Measurements from ENCODE around the gene CCNY. TPM values are rescaled to one million over a fixed set of nuclear protein-coding genes. Genes with fewer than 3 reads are reported as not detected.

The CCNY gene
- polyA plus RNA-seq, 2 donors, result 15.1 TPM

DNA sequence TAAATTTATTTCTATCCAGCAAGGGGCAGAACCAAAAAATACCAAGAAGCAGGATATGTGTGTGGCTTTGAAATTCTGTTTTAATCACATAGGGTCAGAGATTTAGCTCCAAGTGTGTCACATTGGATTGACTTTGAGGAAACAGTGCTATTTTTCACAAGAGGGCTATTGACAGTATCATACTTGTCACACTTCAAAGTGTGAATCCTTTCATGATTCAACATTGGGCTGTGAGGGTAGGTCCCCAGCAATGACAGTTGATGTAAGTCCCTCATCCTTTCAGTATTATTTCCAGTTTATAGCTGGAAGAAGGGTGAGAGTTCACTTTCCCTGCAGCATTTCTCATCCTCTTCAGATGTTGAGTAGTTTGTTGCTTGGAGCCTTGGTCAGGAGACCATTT lies 7.4 kb downstream of the CCNY start:
- Histone ChIP-seq H3K4me3 (ENCODE audit: low read depth in 1 of 2, low read length in 2 of 2) (no peak overlapping the region), H3K36me3 (ENCODE audit: control insufficient read depth in 2 of 2, insufficient read depth in 2 of 2, low read length in 1 of 2) (no peaks in the 10 kb centered on the region), H3K27me3 (ENCODE audit: control insufficient read depth in 1 of 2, insufficient read depth in 2 of 2, low read length in 2 of 2) (no peaks in the 10 kb centered on the region), H3K4me1 (ENCODE audit: control insufficient read depth in 2 of 2, insufficient read depth in 2 of 2, low read length in 1 of 2) (peaks cover 0 to 2% of the 10 kb centered on the region in 2 donors), H3K9me3 (ENCODE audit: control insufficient read depth in 2 of 2, insufficient read depth in 1 of 2, low read depth in 1 of 2, low read length in 1 of 2) (no peaks in the 10 kb centered on the region), H3K27ac (ENCODE audit: low read depth in 2 of 2, low read length in 1 of 2) (no peak overlapping the region)

- Histone ChIP-seq H3K27ac (ENCODE audit: low read depth in 2 of 2, low read length in 1 of 2) (no peak overlapping the region), H3K4me3 (ENCODE audit: low read depth in 1 of 2, low read length in 2 of 2) (no peak overlapping the region), H3K36me3 (ENCODE audit: control insufficient read depth in 2 of 2, insufficient read depth in 2 of 2, low read length in 1 of 2) (no peaks in the 10 kb centered on the region), H3K9me3 (ENCODE audit: control insufficient read depth in 2 of 2, insufficient read depth in 1 of 2, low read depth in 1 of 2, low read length in 1 of 2) (no peaks in the 10 kb centered on the region), H3K27me3 (ENCODE audit: control insufficient read depth in 1 of 2, insufficient read depth in 2 of 2, low read length in 2 of 2) (no peaks in the 10 kb centered on the region), H3K4me1 (ENCODE audit: control insufficient read depth in 2 of 2, insufficient read depth in 2 of 2, low read length in 1 of 2) (peaks cover 0 to 7% of the 10 kb centered on the region in 2 donors)
- 96 to 100% methylated on average over 5 of the region's 5 CpGs for WGBS, 2 donors
Measured at GRCh38 chr10:35345383-35345742, 9.1 kb downstream of the CCNY start.

GRCh38 chr10:35346248-35346647 lies 9.9 kb downstream of the CCNY start:
- Histone ChIP-seq H3K4me3 (ENCODE audit: low read depth in 1 of 2, low read length in 2 of 2) (no peak overlapping the region), H3K27ac (ENCODE audit: low read depth in 2 of 2, low read length in 1 of 2) (no peak overlapping the region), H3K9me3 (ENCODE audit: control insufficient read depth in 2 of 2, insufficient read depth in 1 of 2, low read depth in 1 of 2, low read length in 1 of 2) (no peaks in the 10 kb centered on the region), H3K4me1 (ENCODE audit: control insufficient read depth in 2 of 2, insufficient read depth in 2 of 2, low read length in 1 of 2) (peaks cover 0 to 7% of the 10 kb centered on the region in 2 donors), H3K27me3 (ENCODE audit: control insufficient read depth in 1 of 2, insufficient read depth in 2 of 2, low read length in 2 of 2) (no peaks in the 10 kb centered on the region), H3K36me3 (ENCODE audit: control insufficient read depth in 2 of 2, insufficient read depth in 2 of 2, low read length in 1 of 2) (no peaks in the 10 kb centered on the region)

GRCh38 chr10:35347121-35347562 lies 10.8 kb downstream of the CCNY start:
- no peak overlapping the region for H3K4me3 ChIP-seq (ENCODE audit: low read depth in 1 of 2, low read length in 2 of 2)
- peaks cover 0 to 7% of the 10 kb centered on the region in 2 donors for H3K4me1 ChIP-seq (ENCODE audit: control insufficient read depth in 2 of 2, insufficient read depth in 2 of 2, low read length in 1 of 2)
- no peaks in the 10 kb centered on the region for H3K9me3 ChIP-seq (ENCODE audit: control insufficient read depth in 2 of 2, insufficient read depth in 1 of 2, low read depth in 1 of 2, low read length in 1 of 2)
- no peaks in the 10 kb centered on the region for H3K36me3 ChIP-seq (ENCODE audit: control insufficient read depth in 2 of 2, insufficient read depth in 2 of 2, low read length in 1 of 2)
- WGBS, 2 donors, result 36 to 45% methylated on average over 2 of the region's 2 CpGs
- H3K27ac ChIP-seq (ENCODE audit: low read depth in 2 of 2, low read length in 1 of 2), result no peak overlapping the region
- H3K27me3 ChIP-seq (ENCODE audit: control insufficient read depth in 1 of 2, insufficient read depth in 2 of 2, low read length in 2 of 2), result no peaks in the 10 kb centered on the region

- no peaks in the 10 kb centered on the region for H3K36me3 ChIP-seq (ENCODE audit: control insufficient read depth in 2 of 2, insufficient read depth in 2 of 2, low read length in 1 of 2)
- no peak overlapping the region for H3K27ac ChIP-seq (ENCODE audit: low read depth in 2 of 2, low read length in 1 of 2)
- H3K4me1 ChIP-seq (ENCODE audit: control insufficient read depth in 2 of 2, insufficient read depth in 2 of 2, low read length in 1 of 2), result peaks cover 0 to 7% of the 10 kb centered on the region in 2 donors
- no peak overlapping the region for H3K4me3 ChIP-seq (ENCODE audit: low read depth in 1 of 2, low read length in 2 of 2)
- WGBS, 2 donors, result 80 to 84% methylated on average over 13 of the region's 13 CpGs
- no peaks in the 10 kb centered on the region for H3K9me3 ChIP-seq (ENCODE audit: control insufficient read depth in 2 of 2, insufficient read depth in 1 of 2, low read depth in 1 of 2, low read length in 1 of 2)
- H3K27me3 ChIP-seq (ENCODE audit: control insufficient read depth in 1 of 2, insufficient read depth in 2 of 2, low read length in 2 of 2), result no peaks in the 10 kb centered on the region
Measured at GRCh38 chr10:35347899-35348608, 11.7 kb downstream of the CCNY start.

DNA sequence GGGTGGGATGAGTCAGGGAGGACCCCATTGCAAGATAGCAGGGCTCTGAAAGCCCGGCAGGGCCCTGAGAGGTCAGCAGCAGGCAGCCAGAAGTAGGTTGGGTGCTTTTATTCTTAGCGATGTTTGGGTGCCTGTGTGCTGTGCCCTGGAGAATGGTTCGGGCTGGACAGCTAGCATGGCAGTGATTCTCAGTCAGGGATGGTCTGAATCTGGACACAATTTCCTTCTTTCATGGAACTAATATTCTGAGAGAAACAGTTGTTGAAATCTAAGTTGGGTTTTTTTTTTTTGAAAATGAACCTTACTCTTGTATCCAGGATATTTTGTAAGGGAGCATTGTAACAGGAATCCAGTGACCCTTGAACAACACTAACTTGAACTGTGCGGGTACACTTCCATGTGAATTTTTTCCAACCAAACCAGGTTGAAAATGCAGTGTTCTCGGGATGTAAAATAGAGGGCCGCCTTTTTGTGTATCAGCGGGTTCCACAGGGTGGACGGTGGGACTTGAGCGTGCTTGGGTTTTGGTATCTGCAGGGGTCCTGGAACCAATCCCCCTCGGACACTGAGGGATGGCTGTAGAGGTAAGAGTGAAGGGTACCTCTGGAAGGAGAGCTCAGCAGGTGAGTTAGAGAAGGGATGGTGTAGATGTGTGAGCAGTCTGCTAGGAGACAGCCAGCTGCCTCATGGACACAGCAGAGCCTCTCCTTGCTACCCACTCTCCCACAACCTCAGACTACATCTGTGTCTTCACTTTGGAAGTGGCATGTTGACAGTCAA lies 12.5 kb downstream of the CCNY start:
- H3K9me3 ChIP-seq (ENCODE audit: control insufficient read depth in 2 of 2, insufficient read depth in 1 of 2, low read depth in 1 of 2, low read length in 1 of 2), result no peaks in the 10 kb centered on the region
- H3K27ac ChIP-seq (ENCODE audit: low read depth in 2 of 2, low read length in 1 of 2), result no peak overlapping the region
- peaks cover under 1 to 7% of the 10 kb centered on the region in 2 donors for H3K4me1 ChIP-seq (ENCODE audit: control insufficient read depth in 2 of 2, insufficient read depth in 2 of 2, low read length in 1 of 2)
- no peaks in the 10 kb centered on the region for H3K27me3 ChIP-seq (ENCODE audit: control insufficient read depth in 1 of 2, insufficient read depth in 2 of 2, low read length in 2 of 2)
- WGBS, 2 donors, result 95% methylated on average over 10 of the region's 10 CpGs
- no peaks in the 10 kb centered on the region for H3K36me3 ChIP-seq (ENCODE audit: control insufficient read depth in 2 of 2, insufficient read depth in 2 of 2, low read length in 1 of 2)
- no peak overlapping the region for H3K4me3 ChIP-seq (ENCODE audit: low read depth in 1 of 2, low read length in 2 of 2)

DNA sequence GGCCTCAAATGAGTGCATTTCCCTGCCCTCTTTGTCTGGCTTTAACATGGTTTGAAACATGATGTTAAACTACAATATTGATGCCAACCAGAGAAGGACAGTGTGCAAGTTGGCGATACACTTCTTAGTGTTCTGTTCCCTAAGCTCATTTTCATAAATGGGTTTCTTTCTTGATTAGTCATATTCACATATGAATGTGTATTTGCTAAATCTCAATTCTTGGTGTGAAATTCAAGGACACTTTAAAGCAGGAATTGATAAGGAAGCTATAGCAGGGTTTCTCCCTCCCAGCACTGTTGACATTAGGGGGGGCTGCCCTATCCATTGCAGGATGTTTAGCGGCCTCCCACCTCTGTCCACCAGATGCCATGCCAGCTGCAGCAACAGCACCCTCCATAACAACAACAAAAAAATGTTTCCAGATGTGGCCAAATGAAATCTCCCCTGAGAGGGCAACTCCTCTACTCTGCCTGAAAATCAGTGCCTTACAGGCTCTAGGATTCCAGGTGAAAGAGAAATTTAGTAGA lies 13.1 kb downstream of the CCNY start:
- Histone ChIP-seq H3K36me3 (ENCODE audit: control insufficient read depth in 2 of 2, insufficient read depth in 2 of 2, low read length in 1 of 2) (no peaks in the 10 kb centered on the region), H3K4me3 (ENCODE audit: low read depth in 1 of 2, low read length in 2 of 2) (no peak overlapping the region), H3K27me3 (ENCODE audit: control insufficient read depth in 1 of 2, insufficient read depth in 2 of 2, low read length in 2 of 2) (no peaks in the 10 kb centered on the region), H3K4me1 (ENCODE audit: control insufficient read depth in 2 of 2, insufficient read depth in 2 of 2, low read length in 1 of 2) (peaks cover 2 to 7% of the 10 kb centered on the region in 2 donors), H3K9me3 (ENCODE audit: control insufficient read depth in 2 of 2, insufficient read depth in 1 of 2, low read depth in 1 of 2, low read length in 1 of 2) (no peaks in the 10 kb centered on the region), H3K27ac (ENCODE audit: low read depth in 2 of 2, low read length in 1 of 2) (no peak overlapping the region)
- 79 to 80% methylated on average over 2 of the region's 2 CpGs for WGBS, 2 donors

DNA sequence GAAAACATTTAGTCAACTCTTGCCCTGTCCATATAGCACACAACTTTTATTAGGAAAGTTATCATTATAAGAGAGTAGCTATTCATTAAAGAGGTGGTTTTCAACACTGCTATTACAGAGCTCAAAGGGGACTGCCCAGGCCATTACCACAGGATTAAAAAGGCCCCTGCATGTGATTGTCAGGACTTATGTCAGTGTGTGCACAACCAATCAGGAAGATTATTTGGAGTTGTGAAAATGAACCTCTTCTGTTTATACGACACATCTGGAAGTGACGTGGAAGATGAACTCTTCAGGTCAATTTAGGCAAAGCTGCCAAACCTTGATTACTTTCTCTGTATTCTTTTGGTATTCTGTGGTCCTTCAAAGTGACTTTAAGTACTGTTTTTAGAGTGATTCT lies 14.7 kb downstream of the CCNY start:
- H3K27ac ChIP-seq (ENCODE audit: low read depth in 2 of 2, low read length in 1 of 2), result no peak overlapping the region
- H3K4me3 ChIP-seq (ENCODE audit: low read depth in 1 of 2, low read length in 2 of 2), result no peak overlapping the region
- no peaks in the 10 kb centered on the region for H3K36me3 ChIP-seq (ENCODE audit: control insufficient read depth in 2 of 2, insufficient read depth in 2 of 2, low read length in 1 of 2)
- H3K9me3 ChIP-seq (ENCODE audit: control insufficient read depth in 2 of 2, insufficient read depth in 1 of 2, low read depth in 1 of 2, low read length in 1 of 2), result no peaks in the 10 kb centered on the region
- H3K4me1 ChIP-seq (ENCODE audit: control insufficient read depth in 2 of 2, insufficient read depth in 2 of 2, low read length in 1 of 2), result peaks cover 2 to 7% of the 10 kb centered on the region in 2 donors
- no peaks in the 10 kb centered on the region for H3K27me3 ChIP-seq (ENCODE audit: control insufficient read depth in 1 of 2, insufficient read depth in 2 of 2, low read length in 2 of 2)
- WGBS, 2 donors, result 74 to 77% methylated on average over 2 of the region's 2 CpGs

- Histone ChIP-seq H3K27me3 (ENCODE audit: control insufficient read depth in 1 of 2, insufficient read depth in 2 of 2, low read length in 2 of 2) (no peaks in the 10 kb centered on the region), H3K9me3 (ENCODE audit: control insufficient read depth in 2 of 2, insufficient read depth in 1 of 2, low read depth in 1 of 2, low read length in 1 of 2) (no peaks in the 10 kb centered on the region), H3K36me3 (ENCODE audit: control insufficient read depth in 2 of 2, insufficient read depth in 2 of 2, low read length in 1 of 2) (no peaks in the 10 kb centered on the region), H3K4me1 (ENCODE audit: control insufficient read depth in 2 of 2, insufficient read depth in 2 of 2, low read length in 1 of 2) (peaks cover 2 to 6% of the 10 kb centered on the region in 2 donors), H3K27ac (ENCODE audit: low read depth in 2 of 2, low read length in 1 of 2) (no peak overlapping the region), H3K4me3 (ENCODE audit: low read depth in 1 of 2, low read length in 2 of 2) (no peak overlapping the region)
- 82 to 86% methylated on average over 2 of the region's 2 CpGs for WGBS, 2 donors
Measured at GRCh38 chr10:35352097-35352496, 15.8 kb downstream of the CCNY start.
